Endodermal cell (in vitro differentiated cells): ENCODE measurements around the gene RAMP1. TPM values are rescaled to one million over a fixed set of nuclear protein-coding genes. Genes with fewer than 3 reads are reported as not detected.
"Not testable (repeated sequence)": the region's sequence is repeated elsewhere in the genome, so short reads cannot be mapped to it uniquely, and the experiment has no call there.

Experiments
- DNase-seq: peaks from one replicate; pipeline ENCODE4 v3.0.0-alpha.2; 2017
- H3K27ac ChIP-seq: 2 replicates; pipeline ENCODE4 v1.5.1; 2013; ENCODE audit warnings: mild to moderate bottlenecking, low read depth, low read length, moderate library complexity
- H3K27me3 ChIP-seq: 2 replicates; pipeline ENCODE4 v1.6.1; 2013; ENCODE audit warnings: mild to moderate bottlenecking, low read length, moderate library complexity; ENCODE audit not compliant: insufficient read depth, control insufficient read depth, poor library complexity, severe bottlenecking
- H3K36me3 ChIP-seq: 2 replicates; pipeline ENCODE4 v1.7.0; 2013; ENCODE audit warnings: mild to moderate bottlenecking, low read length, moderate library complexity; ENCODE audit not compliant: control insufficient read depth, insufficient read depth
- H3K4me1 ChIP-seq: one replicate; pipeline ENCODE4 v1.7.0; 2013; ENCODE audit warnings: low read length; ENCODE audit not compliant: control insufficient read depth, insufficient read depth
- H3K4me3 ChIP-seq: 2 replicates; pipeline ENCODE4 v1.5.1; 2013; ENCODE audit warnings: mild to moderate bottlenecking, low read length, moderate library complexity
- H3K9ac ChIP-seq: 2 replicates; pipeline ENCODE4 v1.6.1; 2013; ENCODE audit warnings: mild to moderate bottlenecking, low read length, moderate library complexity; ENCODE audit not compliant: poor library complexity, severe bottlenecking; ENCODE audit errors: extremely low read depth
- H3K9me3 ChIP-seq: 2 replicates; pipeline ENCODE4 v1.6.1; 2013; ENCODE audit warnings: mild to moderate bottlenecking, low read length, moderate library complexity; ENCODE audit not compliant: control insufficient read depth
- H3K27ac Mint-ChIP-seq: 2 replicates; pipeline ENCODE4 v1.8.0; 2020; ENCODE audit warnings: mixed read lengths
- H3K27me3 Mint-ChIP-seq: 2 replicates; pipeline ENCODE4 v1.8.0; 2021; ENCODE audit warnings: mild to moderate bottlenecking, mixed read lengths; ENCODE audit not compliant: insufficient read depth
- H3K36me3 Mint-ChIP-seq: 2 replicates; pipeline ENCODE4 v1.8.0; 2020; ENCODE audit warnings: low read depth, mixed read lengths
- H3K4me1 Mint-ChIP-seq: 2 replicates; pipeline ENCODE4 v1.8.0; 2020; ENCODE audit warnings: mixed read lengths
- H3K4me3 Mint-ChIP-seq: 2 replicates; pipeline ENCODE4 v1.8.0; 2020; ENCODE audit warnings: mild to moderate bottlenecking, moderate library complexity, mixed read lengths
- H3K9me3 Mint-ChIP-seq: 2 replicates; pipeline ENCODE4 v1.8.0; 2020; ENCODE audit warnings: mild to moderate bottlenecking, mixed read lengths
- WGBS, 2 experiments: methylation state at CpG; one replicate each; pipeline versions ENCODE4 v1.1.5 to v1.1.7; 2013; ENCODE audit warnings: missing lambda C conversion rate in 2 of 2, mixed read lengths in 1 of 2; ENCODE audit not compliant: insufficient coverage in 1 of 2, insufficient read length in 1 of 2; 5-methylcytosine and 5-hydroxymethylcytosine counted together
- total RNA-seq, 2 donors: library from RNA; stranded (reverse); fragmentation: NEBNext Ultra II Directional in 1 of 2; extraction: Animal tissue kit (Norgen Biotek cat#: 25700) in 1 of 2; gene quantifications; 2 replicates in 1 of 2; 3 replicates in 1 of 2; pipeline ENCODE4 v1.2.1, GENCODE V29; 2021
- TF ChIP-seq, protein P1 (sequence below): fragments of 200-600 bp; sonication (generic); conservative IDR thresholded peaks from 2 replicates; pipeline ENCODE4 v1.5.0; 2021; ENCODE audit warnings: antibody characterized with exemption, mild to moderate bottlenecking

RAMP1 gene
- total RNA-seq, 2 donors from 2014 or later: 0.40 to 1.6 TPM

DNA sequence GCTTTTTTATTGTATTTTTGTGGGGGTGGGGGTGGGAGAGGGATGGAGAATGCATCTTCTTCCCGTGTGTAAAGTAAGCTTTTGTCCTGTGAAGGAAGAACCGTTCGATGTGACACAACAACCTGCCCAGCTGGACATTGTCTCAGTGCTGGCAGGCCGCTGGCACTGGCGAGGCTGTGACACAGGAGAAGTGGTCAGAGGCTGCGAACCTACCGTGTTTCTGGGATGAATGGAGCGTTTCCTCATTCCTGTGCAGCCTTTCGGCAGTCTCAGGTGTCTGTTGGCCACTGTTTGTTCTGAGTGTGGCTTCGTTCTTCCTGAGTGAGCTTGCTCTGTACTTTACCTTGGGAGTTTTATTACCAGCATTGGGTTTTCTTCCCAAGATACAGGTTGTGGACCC lies 8.0 kb downstream of the RAMP1 start:
- WGBS, 2 experiments: 81 to 91% methylated on average over 9 to 10 of the region's 10 CpGs
- Mint-ChIP-seq H3K27me3 (peaks cover under 1% of the 10 kb centered on the region), H3K36me3 (no peaks in the 10 kb centered on the region), H3K27ac (no peak overlapping the region), H3K9me3 (no peaks in the 10 kb centered on the region), H3K4me1 (no peaks in the 10 kb centered on the region), H3K4me3 (no peak overlapping the region)
- no peaks in the 10 kb centered on the region for H3K4me1 ChIP-seq
- H3K27ac ChIP-seq: no peak overlapping the region
- DNase-seq: peak; percentile 37
- H3K4me3 ChIP-seq: no peak overlapping the region
- no peak overlapping the region for H3K9ac ChIP-seq
- TF ChIP-seq, protein P1, sequence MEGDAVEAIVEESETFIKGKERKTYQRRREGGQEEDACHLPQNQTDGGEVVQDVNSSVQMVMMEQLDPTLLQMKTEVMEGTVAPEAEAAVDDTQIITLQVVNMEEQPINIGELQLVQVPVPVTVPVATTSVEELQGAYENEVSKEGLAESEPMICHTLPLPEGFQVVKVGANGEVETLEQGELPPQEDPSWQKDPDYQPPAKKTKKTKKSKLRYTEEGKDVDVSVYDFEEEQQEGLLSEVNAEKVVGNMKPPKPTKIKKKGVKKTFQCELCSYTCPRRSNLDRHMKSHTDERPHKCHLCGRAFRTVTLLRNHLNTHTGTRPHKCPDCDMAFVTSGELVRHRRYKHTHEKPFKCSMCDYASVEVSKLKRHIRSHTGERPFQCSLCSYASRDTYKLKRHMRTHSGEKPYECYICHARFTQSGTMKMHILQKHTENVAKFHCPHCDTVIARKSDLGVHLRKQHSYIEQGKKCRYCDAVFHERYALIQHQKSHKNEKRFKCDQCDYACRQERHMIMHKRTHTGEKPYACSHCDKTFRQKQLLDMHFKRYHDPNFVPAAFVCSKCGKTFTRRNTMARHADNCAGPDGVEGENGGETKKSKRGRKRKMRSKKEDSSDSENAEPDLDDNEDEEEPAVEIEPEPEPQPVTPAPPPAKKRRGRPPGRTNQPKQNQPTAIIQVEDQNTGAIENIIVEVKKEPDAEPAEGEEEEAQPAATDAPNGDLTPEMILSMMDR: no peak
- no peaks in the 10 kb centered on the region for H3K36me3 ChIP-seq
- peaks cover under 1% of the 10 kb centered on the region for H3K27me3 ChIP-seq
- no peaks in the 10 kb centered on the region for H3K9me3 ChIP-seq

DNA sequence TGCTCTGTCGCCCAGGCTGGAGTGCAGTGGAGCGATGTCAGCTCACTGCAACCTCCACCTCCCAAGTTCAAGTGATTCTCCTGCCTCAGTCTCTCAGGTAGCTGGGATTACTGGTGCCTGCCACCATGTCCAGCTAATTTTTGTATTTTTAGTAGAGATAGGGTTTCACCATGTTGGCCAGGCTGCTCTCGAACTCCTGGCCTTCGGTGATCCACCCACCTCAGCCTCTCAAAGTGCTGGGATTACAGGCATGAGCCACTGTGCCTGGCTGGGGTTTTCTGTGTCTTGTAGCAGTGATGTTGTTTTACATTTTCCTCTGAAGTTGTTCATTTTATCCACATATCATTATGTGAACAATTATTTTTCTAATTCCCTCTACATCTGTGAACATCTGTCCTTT lies 8.7 kb downstream of the RAMP1 start:
- 93 to 100% methylated on average over 1 to 4 of the region's 4 CpGs for WGBS, 2 experiments

DNA sequence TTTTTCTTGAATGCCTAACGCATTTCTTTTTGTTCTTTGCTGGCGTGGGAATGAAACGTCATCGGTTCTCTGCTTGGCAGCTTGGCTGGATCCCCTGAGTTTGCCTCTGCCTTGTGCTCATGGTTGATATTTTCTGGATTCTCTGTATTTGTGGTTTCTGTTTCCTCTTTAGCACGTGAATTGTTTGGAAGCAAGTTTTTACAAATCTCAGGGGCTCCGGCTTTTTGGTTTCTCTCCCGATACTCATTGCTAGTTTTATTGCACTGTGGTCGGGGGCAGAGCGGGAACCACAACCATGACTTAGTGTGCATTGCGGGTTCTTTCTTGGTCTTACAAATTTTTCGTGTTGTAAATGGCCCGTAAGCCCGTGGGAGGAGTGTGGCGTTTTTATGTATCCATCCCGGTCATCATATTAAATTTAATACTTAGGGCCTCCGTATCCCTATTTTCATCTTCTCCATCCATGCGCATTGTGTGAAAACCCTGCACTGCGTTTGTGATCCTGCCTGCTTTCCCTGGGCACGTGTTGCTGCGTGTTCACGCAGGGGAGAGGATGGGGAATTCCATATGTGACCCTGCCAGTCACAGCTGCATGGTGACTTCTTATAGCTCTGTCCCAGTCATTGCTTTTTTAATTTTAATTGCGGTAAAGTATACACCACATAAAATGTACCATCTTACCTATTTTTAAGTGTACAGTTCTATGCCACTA lies 9.4 kb downstream of the RAMP1 start:
- no peaks in the 10 kb centered on the region for H3K4me1 Mint-ChIP-seq

More for the DNA sequence above, 8.7 kb downstream of the RAMP1 start:
- H3K27ac ChIP-seq, H3K4me3 ChIP-seq, H3K27me3 ChIP-seq, H3K4me3 Mint-ChIP-seq, H3K9me3 Mint-ChIP-seq, H3K4me1 ChIP-seq, DNase-seq, H3K36me3 Mint-ChIP-seq, H3K36me3 ChIP-seq, H3K9ac ChIP-seq, H3K9me3 ChIP-seq, H3K4me1 Mint-ChIP-seq, H3K27me3 Mint-ChIP-seq, H3K27ac Mint-ChIP-seq: not testable (repeated sequence)

More for the DNA sequence above, 9.4 kb downstream of the RAMP1 start:
- Histone ChIP-seq H3K4me1 (no peaks in the 10 kb centered on the region), H3K27me3 (no peaks in the 10 kb centered on the region), H3K36me3 (no peaks in the 10 kb centered on the region), H3K27ac (no peak overlapping the region), H3K4me3 (no peak overlapping the region), H3K9me3 (no peaks in the 10 kb centered on the region), H3K9ac (no peak overlapping the region)
- Mint-ChIP-seq H3K36me3 (no peaks in the 10 kb centered on the region), H3K4me3 (no peak overlapping the region), H3K9me3 (no peaks in the 10 kb centered on the region), H3K27ac (no peak overlapping the region), H3K27me3 (no peaks in the 10 kb centered on the region)
- 93 to 95% methylated on average over 17 to 22 of the region's 22 CpGs for WGBS, 2 experiments
- no peak for DNase-seq
- TF ChIP-seq, protein P1: no peak
